ENCODE measurements around the gene CASP7.

DNA sequence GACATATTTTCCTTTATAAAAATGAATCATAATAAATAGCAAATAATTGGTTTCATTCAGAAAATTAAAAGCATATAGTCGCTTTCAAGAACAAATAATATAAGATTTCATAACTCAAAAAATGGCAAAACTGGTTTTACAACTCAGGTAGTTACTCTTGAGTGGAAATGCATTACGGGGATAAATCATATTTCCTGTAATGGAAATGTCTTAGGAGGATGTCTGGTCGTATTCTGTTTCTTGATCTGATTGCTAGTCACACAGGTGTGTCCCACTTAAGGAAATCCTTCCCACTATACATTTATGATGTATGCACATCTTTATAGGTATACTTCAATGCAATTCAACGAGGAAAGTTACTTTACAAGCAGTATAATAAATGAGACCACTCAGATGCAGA lies 36.5 kb upstream of the CASP7 start:
- TF ChIP-seq GATA2 (IDR thresholded peaks at IDR 0.05; ENCODE audit: low read depth, low read length) (no peak), GATA3 (IDR thresholded peaks at IDR 0.05; ENCODE audit: low read depth, low read length) (no peak)
